Neural cell (in vitro differentiated cells): ENCODE results near the gene MYCL. TPM values are rescaled to one million over a fixed set of nuclear protein-coding genes. Genes with fewer than 3 reads are reported as not detected.

Experiments used
- H2AFZ ChIP-seq: fragments of 200-600, 300-800 bp; sonication (generic), shearing (Covaris generic); 2 replicates; pipeline ENCODE4 v1.6.0; 2014; ENCODE audit warnings: low read depth, mild to moderate bottlenecking, antibody characterized with exemption, low read length, moderate library complexity
- H3F3A ChIP-seq: fragments of 200-600 bp; shearing (Covaris generic); 2 replicates; pipeline ENCODE4 v1.6.1; 2016; ENCODE audit warnings: mild to moderate bottlenecking, moderate library complexity, mixed read lengths, antibody characterized with exemption, low read length; ENCODE audit not compliant: insufficient read depth, poor library complexity, severe bottlenecking
- H3K27ac ChIP-seq: fragments of 200-600, 300-800 bp; sonication (generic), shearing (Covaris generic); 2 replicates; pipeline ENCODE4 v1.5.1; 2014; ENCODE audit warnings: mild to moderate bottlenecking, low read length, moderate library complexity
- H3K27me3 ChIP-seq: fragments of 300-800, 200-600 bp; sonication (generic), shearing (Covaris generic); 2 replicates; pipeline ENCODE4 v1.6.0; 2014; ENCODE audit warnings: mild to moderate bottlenecking, low read depth, low read length, moderate library complexity; ENCODE audit not compliant: insufficient read depth
- H3K36me3 ChIP-seq: fragments of 300-800, 200-600 bp; sonication (generic), shearing (Covaris generic); 2 replicates; pipeline ENCODE4 v1.5.1; 2014; ENCODE audit warnings: mild to moderate bottlenecking, antibody characterized with exemption, low read length, moderate library complexity; ENCODE audit not compliant: insufficient read depth
- H3K4me2 ChIP-seq: fragments of 300-800, 200-600 bp; sonication (generic), shearing (Covaris generic); 2 replicates; pipeline ENCODE4 v1.6.0; 2014; ENCODE audit warnings: mild to moderate bottlenecking, low read length
- H3K4me3 ChIP-seq: fragments of 300-800, 200-600 bp; sonication (generic), shearing (Covaris generic); 2 replicates; pipeline ENCODE4 v1.5.1; 2014; ENCODE audit warnings: mild to moderate bottlenecking, low read length, moderate library complexity
- H3K79me2 ChIP-seq: fragments of 200-600 bp; shearing (Covaris generic); replicated peaks from 2 replicates; pipeline ENCODE4 v1.6.0; 2014; ENCODE audit warnings: mild to moderate bottlenecking, low read length, moderate library complexity; ENCODE audit not compliant: insufficient read depth
- H3K9ac ChIP-seq: fragments of 300-800, 200-600 bp; sonication (generic), shearing (Covaris generic); 2 replicates; pipeline ENCODE4 v1.6.1; 2016; ENCODE audit warnings: mild to moderate bottlenecking, low read length, mixed read lengths
- H3K9me2 ChIP-seq: fragments of 200-600 bp; shearing (Covaris generic); 2 replicates; pipeline ENCODE4 v1.6.1; 2016; ENCODE audit warnings: mild to moderate bottlenecking, low read length, mixed read lengths; ENCODE audit not compliant: insufficient read depth
- H3K9me3 ChIP-seq: fragments of 200-600, 300-800 bp; sonication (generic), shearing (Covaris generic); 2 replicates; pipeline ENCODE4 v1.6.1; 2016; ENCODE audit warnings: mild to moderate bottlenecking, mixed run types, low read length, moderate library complexity, mixed read lengths
- H4K20me1 ChIP-seq: fragments of 200-600 bp; shearing (Covaris generic); 2 replicates; pipeline ENCODE4 v1.6.1; 2016; ENCODE audit warnings: mild to moderate bottlenecking, mixed run types; ENCODE audit not compliant: insufficient read depth
- EP300 ChIP-seq: fragments of 450-650 bp; conservative IDR thresholded peaks from 2 replicates; pipeline ENCODE4 v1.6.1; 2014; ENCODE audit warnings: antibody characterized with exemption, mild to moderate bottlenecking, moderate library complexity; ENCODE audit not compliant: poor library complexity, severe bottlenecking
- EZH2 ChIP-seq: fragments of 200-600, 300-800 bp; shearing (Covaris generic), sonication (generic); IDR thresholded peaks from 2 replicates; pipeline ENCODE4 v1.6.1; 2014; ENCODE audit warnings: antibody characterized with exemption, low read length, borderline replicate concordance, mild to moderate bottlenecking; ENCODE audit not compliant: insufficient read depth, poor library complexity, severe bottlenecking
- MXI1 ChIP-seq: fragments of 450-650 bp; conservative IDR thresholded peaks from 2 replicates; pipeline ENCODE4 v1.6.1; 2014; ENCODE audit warnings: antibody characterized with exemption, mild to moderate bottlenecking; ENCODE audit not compliant: poor library complexity, severe bottlenecking
- POLR2AphosphoS5 ChIP-seq: IDR thresholded peaks from 2 replicates; pipeline ENCODE4 v1.6.1; 2012
- RAD21 ChIP-seq: fragments of 450-650 bp; conservative IDR thresholded peaks from 2 replicates; pipeline ENCODE4 v1.6.1; 2014; ENCODE audit warnings: antibody characterized with exemption, mild to moderate bottlenecking, moderate library complexity
- SMC3 ChIP-seq: fragments of 450-650 bp; conservative IDR thresholded peaks from 2 replicates; pipeline ENCODE4 v1.6.1; 2014; ENCODE audit warnings: antibody characterized with exemption, mild to moderate bottlenecking, moderate library complexity; ENCODE audit not compliant: poor library complexity
- TAF1 ChIP-seq: IDR thresholded peaks from 2 replicates; pipeline ENCODE4 v1.6.1; 2012; ENCODE audit warnings: low read depth
- polyA plus RNA-seq: library from polyadenylated mRNA; depleted of rRNA; stranded (reverse); fragments of >200 nt; gene quantifications from 2 replicates; pipeline ENCODE4 v1.2.3, GENCODE V29; 2014
- TF ChIP-seq, protein P1 (sequence below): IDR thresholded peaks from 2 replicates; pipeline ENCODE4 v1.6.1; 2012; ENCODE audit warnings: borderline replicate concordance
- TF ChIP-seq, protein P2 (sequence below): fragments of 450-650 bp; IDR thresholded peaks from 2 replicates; pipeline ENCODE4 v1.5.1; 2014; ENCODE audit warnings: antibody characterized with exemption, mild to moderate bottlenecking, moderate library complexity; ENCODE audit not compliant: poor library complexity, severe bottlenecking

MYCL gene
- polyA plus RNA-seq, 1 donor from 2014 or later: 35.2 TPM

- Histone ChIP-seq H3K27ac (no peak overlapping the region), H3K4me2 (no peak overlapping the region), H4K20me1 (no peaks in the 10 kb centered on the region), H3K9ac (no peak overlapping the region), H3K27me3 (no peaks in the 10 kb centered on the region), H3K79me2 (peaks cover 77% of the 10 kb centered on the region), H3F3A (no peaks in the 10 kb centered on the region), H3K9me2 (no peaks in the 10 kb centered on the region), H2AFZ (no peak overlapping the region), H3K9me3 (no peaks in the 10 kb centered on the region), H3K36me3 (no peaks in the 10 kb centered on the region), H3K4me3 (no peak overlapping the region)
- TF ChIP-seq RAD21 (no peak), TAF1 (no peak), SMC3 (no peak), EP300 (no peak), POLR2AphosphoS5 (no peak), MXI1 (no peak), EZH2 (no peak)
- TF ChIP-seq, protein P1, sequence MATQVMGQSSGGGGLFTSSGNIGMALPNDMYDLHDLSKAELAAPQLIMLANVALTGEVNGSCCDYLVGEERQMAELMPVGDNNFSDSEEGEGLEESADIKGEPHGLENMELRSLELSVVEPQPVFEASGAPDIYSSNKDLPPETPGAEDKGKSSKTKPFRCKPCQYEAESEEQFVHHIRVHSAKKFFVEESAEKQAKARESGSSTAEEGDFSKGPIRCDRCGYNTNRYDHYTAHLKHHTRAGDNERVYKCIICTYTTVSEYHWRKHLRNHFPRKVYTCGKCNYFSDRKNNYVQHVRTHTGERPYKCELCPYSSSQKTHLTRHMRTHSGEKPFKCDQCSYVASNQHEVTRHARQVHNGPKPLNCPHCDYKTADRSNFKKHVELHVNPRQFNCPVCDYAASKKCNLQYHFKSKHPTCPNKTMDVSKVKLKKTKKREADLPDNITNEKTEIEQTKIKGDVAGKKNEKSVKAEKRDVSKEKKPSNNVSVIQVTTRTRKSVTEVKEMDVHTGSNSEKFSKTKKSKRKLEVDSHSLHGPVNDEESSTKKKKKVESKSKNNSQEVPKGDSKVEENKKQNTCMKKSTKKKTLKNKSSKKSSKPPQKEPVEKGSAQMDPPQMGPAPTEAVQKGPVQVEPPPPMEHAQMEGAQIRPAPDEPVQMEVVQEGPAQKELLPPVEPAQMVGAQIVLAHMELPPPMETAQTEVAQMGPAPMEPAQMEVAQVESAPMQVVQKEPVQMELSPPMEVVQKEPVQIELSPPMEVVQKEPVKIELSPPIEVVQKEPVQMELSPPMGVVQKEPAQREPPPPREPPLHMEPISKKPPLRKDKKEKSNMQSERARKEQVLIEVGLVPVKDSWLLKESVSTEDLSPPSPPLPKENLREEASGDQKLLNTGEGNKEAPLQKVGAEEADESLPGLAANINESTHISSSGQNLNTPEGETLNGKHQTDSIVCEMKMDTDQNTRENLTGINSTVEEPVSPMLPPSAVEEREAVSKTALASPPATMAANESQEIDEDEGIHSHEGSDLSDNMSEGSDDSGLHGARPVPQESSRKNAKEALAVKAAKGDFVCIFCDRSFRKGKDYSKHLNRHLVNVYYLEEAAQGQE: no peak
- TF ChIP-seq, protein P2, sequence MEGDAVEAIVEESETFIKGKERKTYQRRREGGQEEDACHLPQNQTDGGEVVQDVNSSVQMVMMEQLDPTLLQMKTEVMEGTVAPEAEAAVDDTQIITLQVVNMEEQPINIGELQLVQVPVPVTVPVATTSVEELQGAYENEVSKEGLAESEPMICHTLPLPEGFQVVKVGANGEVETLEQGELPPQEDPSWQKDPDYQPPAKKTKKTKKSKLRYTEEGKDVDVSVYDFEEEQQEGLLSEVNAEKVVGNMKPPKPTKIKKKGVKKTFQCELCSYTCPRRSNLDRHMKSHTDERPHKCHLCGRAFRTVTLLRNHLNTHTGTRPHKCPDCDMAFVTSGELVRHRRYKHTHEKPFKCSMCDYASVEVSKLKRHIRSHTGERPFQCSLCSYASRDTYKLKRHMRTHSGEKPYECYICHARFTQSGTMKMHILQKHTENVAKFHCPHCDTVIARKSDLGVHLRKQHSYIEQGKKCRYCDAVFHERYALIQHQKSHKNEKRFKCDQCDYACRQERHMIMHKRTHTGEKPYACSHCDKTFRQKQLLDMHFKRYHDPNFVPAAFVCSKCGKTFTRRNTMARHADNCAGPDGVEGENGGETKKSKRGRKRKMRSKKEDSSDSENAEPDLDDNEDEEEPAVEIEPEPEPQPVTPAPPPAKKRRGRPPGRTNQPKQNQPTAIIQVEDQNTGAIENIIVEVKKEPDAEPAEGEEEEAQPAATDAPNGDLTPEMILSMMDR: no peak
These were observed 40.7 kb downstream of the MYCL start for GRCh38 chr1:39861003-39861402.

GRCh38 chr1:39859859-39860812 lies 41.6 kb downstream of the MYCL start:
- Histone ChIP-seq H3K27ac (no peak overlapping the region), H3K4me3 (no peak overlapping the region), H3K79me2 (peaks cover 68% of the 10 kb centered on the region), H3K27me3 (no peaks in the 10 kb centered on the region), H3K9me3 (no peaks in the 10 kb centered on the region), H3K9ac (no peak overlapping the region), H3K9me2 (no peaks in the 10 kb centered on the region), H3F3A (no peaks in the 10 kb centered on the region), H3K36me3 (no peaks in the 10 kb centered on the region), H4K20me1 (no peaks in the 10 kb centered on the region), H3K4me2 (no peak overlapping the region), H2AFZ (no peak overlapping the region)
- TF ChIP-seq MXI1 (no peak), RAD21 (no peak), POLR2AphosphoS5 (no peak), EZH2 (no peak), EP300 (no peak), TAF1 (no peak), SMC3 (no peak)
- TF ChIP-seq, protein P1: no peak
- TF ChIP-seq, protein P2: no peak
